Activated CD8-positive, alpha-beta memory T cell treated with anti-CD3 and anti-CD28 coated beads for 48 hours (primary cell): ENCODE results near the gene MS4A6E.
"Not testable (repeated sequence)": the region's sequence is repeated elsewhere in the genome, so short reads cannot be mapped to it uniquely, and the experiment has no call there.

Experiments used
- DNase-seq, 3 experiments: peaks; one replicate each; pipeline ENCODE4 v3.0.0-alpha.2; 2020; ENCODE audit warnings: low read depth in 2 of 3, low spot score in 2 of 3

MS4A6E gene

GRCh38 chr11:60334005-60334620 lies 7.1 kb downstream of the MS4A6E start:
- DNase-seq = peak; percentile 37 to 54 (median 38)

GRCh38 chr11:60336767-60337391 lies 9.8 kb downstream of the MS4A6E start:
- DNase-seq = no peak

- no peak for DNase-seq
These were observed 11.0 kb downstream of the MS4A6E start for GRCh38 chr11:60338053-60338452.

- DNase-seq = no peak
These were observed 12.3 kb downstream of the MS4A6E start for GRCh38 chr11:60339356-60339755.

- DNase-seq = no peak
These were observed 16.1 kb downstream of the MS4A6E start for GRCh38 chr11:60343094-60343704.

- DNase-seq = no peak
These were observed 17.1 kb downstream of the MS4A6E start for GRCh38 chr11:60344146-60344545.

- no peak for DNase-seq
These were observed 18.4 kb downstream of the MS4A6E start for GRCh38 chr11:60345489-60345888.

- DNase-seq = no peak
These were observed 20.2 kb downstream of the MS4A6E start for GRCh38 chr11:60347084-60347797.

- DNase-seq = no peak
These were observed 21.1 kb downstream of the MS4A6E start for GRCh38 chr11:60348116-60348515.

GRCh38 chr11:60349990-60350389 lies 22.9 kb downstream of the MS4A6E start:
- DNase-seq = no peak

GRCh38 chr11:60357771-60358170 lies 30.7 kb downstream of the MS4A6E start:
- DNase-seq = no peak

- no peak for DNase-seq
These were observed 33.6 kb downstream of the MS4A6E start for GRCh38 chr11:60360621-60361020.

GRCh38 chr11:60362241-60362640 lies 35.2 kb downstream of the MS4A6E start:
- no peak for DNase-seq

GRCh38 chr11:60363542-60364470 lies 36.8 kb downstream of the MS4A6E start:
- DNase-seq = peak in 2 of 3 experiments; percentile 17 to 36

- not testable (repeated sequence) for DNase-seq
These were observed 39.3 kb downstream of the MS4A6E start for GRCh38 chr11:60366262-60366904.

- DNase-seq = no peak
These were observed 40.0 kb downstream of the MS4A6E start for GRCh38 chr11:60367009-60367408.

GRCh38 chr11:60367896-60368295 lies 40.8 kb downstream of the MS4A6E start:
- DNase-seq = no peak

GRCh38 chr11:60370252-60370810 lies 43.3 kb downstream of the MS4A6E start:
- no peak for DNase-seq

- DNase-seq = no peak
These were observed 43.8 kb downstream of the MS4A6E start for GRCh38 chr11:60370811-60371298.

GRCh38 chr11:60371386-60371785 lies 44.3 kb downstream of the MS4A6E start:
- DNase-seq = no peak
